GM18505 (cell line): ENCODE results near the gene SLC4A9.
A peak's percentile ranks its signal among the peaks of the same experiment; 100 is the strongest.

Experiments
- ATAC-seq: cut with Tn5 transposase; IDR thresholded peaks from one replicate; pipeline ENCODE4 v1.9.1; 2021; ENCODE audit not compliant: unreplicated experiment
- POLR2A ChIP-seq: IDR thresholded peaks from 4 replicates; pipeline ENCODE4 v1.6.1; 2011; ENCODE audit warnings: borderline replicate concordance; ENCODE audit not compliant: insufficient read depth, insufficient read length; ENCODE audit errors: extremely low read depth

Gene SLC4A9

DNA sequence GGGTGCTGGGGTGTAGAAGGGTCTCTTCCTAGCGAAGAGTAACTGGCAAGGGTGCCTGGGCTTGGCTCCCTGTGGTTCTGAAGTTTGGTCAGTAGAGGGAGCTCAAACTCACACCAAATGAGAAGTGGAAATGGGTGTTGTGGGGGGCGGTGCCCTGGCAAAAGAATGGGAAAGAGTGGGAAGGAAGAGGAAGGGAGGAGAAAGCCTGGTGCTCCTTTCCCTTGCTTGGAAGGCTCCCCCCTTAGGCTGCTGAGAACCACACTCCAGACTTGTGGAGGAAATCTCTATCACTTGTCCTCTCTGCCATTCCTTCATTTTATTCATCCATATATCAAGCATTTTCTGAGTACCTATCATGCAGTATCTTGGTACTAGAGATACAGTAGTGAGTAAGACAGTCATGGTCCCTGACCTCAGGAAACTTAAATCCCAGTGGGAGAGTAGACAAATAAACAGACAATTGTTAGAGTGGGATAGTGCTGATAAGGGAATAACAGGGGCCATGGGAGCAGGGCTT lies 13.0 kb downstream of the SLC4A9 start:
- no peak for ATAC-seq
- TF ChIP-seq POLR2A: no peak

DNA sequence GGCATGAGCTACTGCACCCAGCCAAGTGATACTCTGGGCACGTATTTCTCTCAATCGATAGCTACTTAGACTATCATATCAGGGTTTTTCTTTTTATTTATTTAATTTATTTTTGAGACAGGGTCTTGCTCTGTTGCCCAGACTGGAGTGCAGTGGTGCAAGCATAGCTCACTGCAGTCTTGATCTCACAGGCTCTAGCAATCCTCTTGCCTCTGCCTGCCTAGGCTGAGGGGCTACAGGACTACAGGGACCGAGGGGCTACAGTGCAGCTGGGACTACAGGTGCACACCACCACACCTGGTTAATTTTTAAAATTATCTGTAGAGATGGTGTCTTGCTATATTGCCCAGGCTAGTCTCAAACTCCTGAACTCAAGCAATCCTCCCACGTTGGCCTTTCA lies 21.4 kb downstream of the SLC4A9 start:
- no peak for ATAC-seq

DNA sequence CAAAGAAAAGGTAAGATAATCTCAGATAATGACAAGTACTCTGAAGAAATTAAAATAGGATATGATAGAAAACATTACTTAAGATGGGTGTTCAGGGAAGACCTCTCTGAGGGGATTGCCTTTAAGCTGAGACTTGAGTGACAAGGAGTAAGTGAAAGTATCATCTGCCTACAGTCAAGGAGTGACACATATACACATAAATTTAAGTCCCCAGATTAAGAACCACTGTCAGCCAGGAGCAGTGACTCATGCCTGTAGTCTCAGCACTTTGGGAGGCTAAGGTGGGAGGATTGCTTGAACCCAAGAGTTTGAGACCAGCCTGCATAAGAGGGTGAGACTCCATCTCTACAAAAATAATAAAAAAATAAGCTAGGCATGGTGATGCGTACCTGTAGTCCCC lies 22.0 kb downstream of the SLC4A9 start:
- TF ChIP-seq POLR2A: no peak
- no peak for ATAC-seq

More for the DNA sequence above, 21.4 kb downstream of the SLC4A9 start:
- TF ChIP-seq POLR2A: no peak

DNA sequence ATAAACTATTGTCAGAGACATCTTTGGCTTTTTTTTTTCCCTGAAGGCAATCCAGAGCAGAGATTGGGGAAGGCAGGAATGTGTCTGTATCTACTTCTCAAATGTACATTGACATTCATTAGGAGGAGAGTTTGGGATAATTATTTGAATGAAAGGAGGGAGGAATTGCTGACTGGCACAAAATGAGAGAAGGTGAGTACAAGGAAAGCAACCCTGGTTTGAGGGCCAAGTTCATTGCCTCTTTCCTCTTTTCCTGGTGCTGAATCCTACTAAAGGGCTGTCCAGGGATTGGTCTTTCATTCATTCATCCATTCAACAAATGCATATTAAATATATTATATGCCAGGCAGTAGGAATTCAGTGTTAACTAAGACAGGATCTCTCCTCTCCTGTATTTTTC lies 22.9 kb downstream of the SLC4A9 start:
- TF ChIP-seq POLR2A: no peak
- ATAC-seq: no peak

DNA sequence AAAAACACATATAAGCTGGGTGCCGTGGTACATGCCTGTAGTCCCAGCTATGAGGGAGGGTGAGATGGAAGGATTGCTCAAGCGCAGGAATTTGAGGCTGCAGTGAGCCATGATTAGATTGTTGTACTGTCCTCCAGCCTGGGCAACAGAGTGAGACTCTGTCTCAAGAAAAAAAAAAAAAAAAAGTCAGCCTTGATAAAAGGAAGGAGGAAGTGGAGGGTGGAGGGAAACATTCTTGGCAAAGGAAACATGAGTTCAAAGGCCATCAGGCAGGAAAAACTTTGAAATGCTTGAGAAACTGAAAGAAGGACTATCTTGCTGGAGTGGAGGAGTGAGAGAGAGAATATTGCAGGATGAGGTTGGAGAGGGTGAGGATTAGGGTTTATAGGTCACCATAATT lies 23.3 kb downstream of the SLC4A9 start:
- TF ChIP-seq POLR2A: no peak
- ATAC-seq: no peak

DNA sequence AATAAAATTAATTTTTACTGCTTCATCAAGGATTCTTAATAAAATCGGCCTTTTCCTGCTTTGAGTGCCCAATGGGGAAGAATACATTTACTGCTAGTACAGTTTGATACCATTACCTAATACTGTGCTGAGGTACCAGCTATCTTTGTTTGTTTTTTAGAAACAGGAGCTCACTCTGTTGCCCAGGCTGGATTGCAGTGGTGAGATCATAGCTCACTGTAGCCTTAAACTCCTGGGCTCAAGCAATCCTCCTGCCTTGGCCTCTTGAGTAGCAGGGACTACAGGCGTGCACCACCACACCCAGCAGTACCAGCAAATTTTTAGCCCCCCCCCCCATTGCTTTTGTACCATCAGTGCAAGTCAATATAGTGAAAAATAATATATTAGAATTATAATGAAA lies 28.1 kb downstream of the SLC4A9 start:
- no peak for TF ChIP-seq POLR2A
- no peak for ATAC-seq

DNA sequence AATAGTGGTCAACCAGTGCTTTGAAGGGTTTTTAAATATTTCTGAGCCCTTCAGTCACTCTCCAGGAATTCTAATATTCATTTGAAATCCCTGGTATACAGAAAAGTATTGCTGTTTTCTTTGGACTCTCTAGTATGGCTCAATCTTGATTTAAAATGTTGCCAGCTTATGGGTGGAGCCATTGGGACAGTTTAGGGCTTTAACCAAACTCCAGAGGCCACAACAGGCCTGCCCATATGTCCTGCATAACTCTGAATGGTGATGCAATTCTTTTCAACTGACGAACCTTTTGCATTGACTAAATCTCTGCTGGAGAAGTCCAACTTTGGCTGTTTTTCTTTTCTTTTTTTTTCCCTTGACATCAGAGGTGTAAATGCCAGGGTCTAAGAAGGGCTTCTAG lies 31.3 kb downstream of the SLC4A9 start:
- no peak for TF ChIP-seq POLR2A
- ATAC-seq: no peak

DNA sequence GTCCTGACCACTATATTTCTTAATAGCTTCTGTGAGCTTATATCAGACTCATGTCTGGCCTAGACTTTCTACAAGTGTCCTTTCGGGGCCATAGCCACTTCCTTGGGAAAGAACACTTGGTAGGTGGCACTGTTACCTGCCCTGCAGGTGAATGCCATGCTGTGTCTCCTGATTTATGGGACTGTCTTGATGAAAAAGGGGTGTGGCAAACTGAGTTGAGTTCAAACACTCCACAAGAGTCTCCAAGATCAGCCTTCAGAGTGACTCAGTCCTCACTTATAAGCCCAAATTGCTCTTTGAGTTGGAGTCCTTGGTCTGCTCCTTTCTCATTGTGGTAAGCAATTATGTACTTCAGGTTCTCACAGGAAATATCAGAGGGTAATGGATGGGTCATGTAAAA lies 31.7 kb downstream of the SLC4A9 start:
- ATAC-seq: no peak

DNA sequence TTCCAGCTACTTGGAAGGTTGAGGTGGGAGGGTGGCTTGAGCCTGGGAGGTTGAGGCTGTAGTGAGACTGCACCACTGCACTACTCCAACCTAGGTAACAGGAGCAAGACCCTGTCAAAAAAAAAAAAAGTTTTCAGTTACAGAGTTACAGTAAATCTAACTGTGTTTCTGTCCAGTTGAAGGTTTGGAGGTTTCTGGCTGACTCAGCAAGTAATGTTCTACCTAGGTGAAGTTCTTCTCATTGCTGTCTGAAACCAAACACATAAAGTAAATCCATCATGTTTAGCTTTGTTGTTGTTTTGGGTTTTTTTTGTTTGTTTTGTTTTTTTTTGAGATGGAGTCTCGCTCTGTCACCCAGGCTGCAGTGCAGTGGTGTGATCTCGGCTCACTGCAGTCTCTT lies 33.7 kb downstream of the SLC4A9 start:
- TF ChIP-seq POLR2A: no peak
- ATAC-seq: no peak

More for the DNA sequence above, 31.7 kb downstream of the SLC4A9 start:
- TF ChIP-seq POLR2A: no peak

DNA sequence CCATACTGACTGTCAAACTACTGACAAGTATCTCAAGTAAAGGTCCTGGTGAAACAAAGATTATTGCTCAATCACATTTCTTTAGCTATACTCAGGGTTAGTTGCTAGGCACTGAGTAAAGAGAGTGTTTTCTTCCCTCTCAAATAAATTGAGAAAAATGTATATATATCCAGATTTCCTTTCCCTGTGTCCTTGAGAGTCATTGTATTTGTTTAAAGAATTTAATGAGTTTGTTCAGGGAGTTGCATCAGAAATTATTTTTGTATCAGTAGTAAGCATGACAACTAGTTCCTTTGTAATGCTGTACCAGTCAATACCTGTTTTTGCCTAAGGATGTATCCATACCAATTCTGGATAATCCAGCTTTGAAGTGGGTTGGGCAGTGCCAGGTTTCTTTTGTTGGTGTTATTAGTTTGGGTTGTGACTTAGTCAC lies 38.4 kb downstream of the SLC4A9 start:
- ATAC-seq: no peak

DNA sequence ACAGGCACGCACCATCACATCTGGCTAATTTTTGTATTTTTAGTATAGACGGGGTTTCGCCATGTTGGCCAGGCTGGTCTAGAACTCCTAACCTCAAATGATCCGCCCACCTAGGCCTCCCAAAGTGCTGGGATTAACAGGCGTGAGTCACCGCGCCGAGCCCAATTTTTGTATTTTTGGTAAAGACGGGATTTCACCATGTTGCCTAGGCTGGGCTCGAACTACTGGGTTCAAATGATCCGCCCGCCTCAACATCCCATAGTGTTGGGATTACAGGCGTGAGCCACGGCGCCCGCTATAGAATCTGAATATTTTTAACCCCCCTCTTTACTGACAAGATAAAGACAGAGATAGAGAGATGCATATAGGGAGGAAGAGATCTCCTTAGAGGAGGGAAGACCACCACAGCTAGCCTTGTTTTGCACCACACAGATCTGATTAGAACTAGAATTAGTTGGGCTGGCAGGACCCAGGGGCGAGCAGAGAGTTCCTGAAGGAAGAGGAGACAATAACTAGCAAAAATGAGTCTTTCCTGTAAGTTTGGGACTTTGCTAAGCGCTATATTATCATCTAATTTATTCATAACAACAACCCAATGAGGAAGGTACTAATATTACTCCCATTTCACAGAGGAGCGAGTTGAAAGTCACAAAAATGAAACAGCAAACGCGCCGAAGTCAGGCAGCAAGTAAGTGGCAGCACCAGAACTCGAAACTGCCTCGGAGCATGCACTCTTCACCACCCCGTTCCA lies 40.2 kb downstream of the SLC4A9 start:
- peak; percentile 1 for ATAC-seq
- no peak for TF ChIP-seq POLR2A

More for the DNA sequence above, 38.4 kb downstream of the SLC4A9 start:
- no peak for TF ChIP-seq POLR2A

DNA sequence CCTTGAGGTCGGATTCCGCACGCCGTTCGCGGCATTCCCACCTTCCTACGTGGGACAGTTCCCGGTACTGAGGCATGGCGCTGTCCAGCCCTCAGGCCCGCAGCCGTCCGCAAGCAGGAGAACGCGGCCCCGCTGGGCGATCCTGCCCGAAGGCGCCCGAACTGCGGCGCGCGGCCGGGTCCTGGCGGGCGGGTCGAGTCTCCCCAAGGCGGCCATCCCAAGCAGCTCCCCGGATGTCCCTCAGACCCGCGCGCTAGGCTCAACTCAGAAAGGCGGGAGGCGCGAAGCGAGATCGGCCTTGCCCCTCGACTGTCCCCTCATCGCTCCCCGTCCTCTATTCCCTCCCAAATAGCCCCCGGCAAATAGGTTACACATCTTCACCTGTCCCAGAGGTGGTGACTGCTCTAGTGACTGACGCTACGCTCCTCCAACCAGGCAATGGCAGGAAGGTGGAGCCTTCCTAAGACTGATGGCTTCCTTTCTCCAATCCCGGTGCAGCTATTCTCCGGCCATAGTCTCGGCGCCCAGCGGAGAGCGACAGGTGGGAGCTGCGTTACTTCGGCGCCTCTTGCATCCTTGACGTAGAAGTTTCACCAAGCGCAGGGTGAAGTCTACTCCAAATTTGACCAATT lies 40.9 kb downstream of the SLC4A9 start:
- ATAC-seq: peak; percentile 57
- peak; percentile 77 for TF ChIP-seq POLR2A

DNA sequence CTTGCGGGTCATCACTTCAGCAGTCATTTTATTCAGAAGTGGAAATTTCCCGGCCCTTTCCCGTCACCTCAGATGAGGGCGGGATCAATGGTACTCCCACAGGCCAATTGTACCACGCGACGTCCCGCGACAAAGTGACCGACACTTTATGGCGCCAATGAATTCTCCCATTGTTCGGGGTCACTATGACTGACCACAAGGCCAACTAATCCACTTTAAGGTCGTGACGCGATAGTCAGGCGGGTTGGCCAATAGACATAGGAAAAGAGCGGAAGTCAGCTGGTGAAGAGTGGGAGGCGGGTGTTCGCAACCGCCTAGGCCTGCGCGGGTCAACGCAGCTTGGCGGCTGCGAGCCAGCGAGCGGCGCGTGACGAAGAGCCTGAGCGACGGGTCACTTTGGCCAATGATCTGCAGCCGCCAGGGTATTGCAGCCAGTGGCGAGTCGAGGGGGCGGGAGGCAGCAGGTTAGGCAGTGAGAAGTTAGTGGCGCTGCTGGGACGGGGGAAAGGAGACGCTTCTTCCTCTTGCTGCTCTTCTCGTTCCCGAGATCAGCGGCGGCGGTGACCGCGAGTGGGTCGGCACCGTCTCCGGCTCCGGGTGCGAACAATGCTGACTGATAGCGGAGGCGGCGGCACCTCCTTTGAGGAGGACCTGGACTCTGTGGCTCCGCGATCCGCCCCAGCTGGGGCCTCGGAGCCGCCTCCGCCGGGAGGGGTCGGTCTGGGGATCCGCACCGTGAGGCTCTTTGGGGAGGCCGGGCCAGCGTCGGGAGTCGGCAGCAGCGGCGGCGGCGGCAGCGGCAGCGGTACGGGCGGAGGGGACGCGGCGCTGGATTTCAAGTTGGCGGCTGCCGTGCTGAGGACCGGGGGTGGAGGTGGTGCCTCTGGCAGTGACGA lies 41.6 kb downstream of the SLC4A9 start, which contains the start of gene ANKHD1:
Gene ANKHD1, plus strand, starts transcription at position 472 of the 896 bp plus-strand sequence. Its CDS starts 135 bp downstream, at position 607.
- peak; percentile 90 for TF ChIP-seq POLR2A
- peak; percentile 79 for ATAC-seq
